ENCODE data around the gene SLC38A11. TPM values are rescaled to one million over a fixed set of nuclear protein-coding genes. Genes with fewer than 3 reads are reported as not detected.

Gene SLC38A11
- total and polyA plus RNA-seq, 7 donors, result 0.07 to 1.6 (median 0.52) TPM

- Histone ChIP-seq H3K4me1 (no peaks in the 10 kb centered on the region), H3K27ac (no peak overlapping the region), H3K27me3 (ENCODE audit: insufficient read depth in 3 of 3, low read length in 2 of 3) (no peaks in the 10 kb centered on the region), H3K4me3 (no peak overlapping the region), H3K9me3 (no peaks in the 10 kb centered on the region), H3K36me3 (ENCODE audit: insufficient read depth in 1 of 2, low read depth in 1 of 2) (no peaks in the 10 kb centered on the region)
- WGBS, 3 donors, result 36 to 48% (median 43%) methylated on average over 2 of the region's 2 CpGs
- ATAC-seq (no peak), DNase-seq (no peak)
- TF ChIP-seq CTCF (IDR thresholded peaks at IDR 0.05), result no peak
- intact Hi-C loops (cut with DNase I), result no loop called here
These were observed 96.0 kb downstream of the SLC38A11 start for GRCh38 chr2:164859251-164859818.

- H3K9me3 ChIP-seq, result no peaks in the 10 kb centered on the region
- TF ChIP-seq CTCF (IDR thresholded peaks at IDR 0.05), result no peak
- H3K36me3 ChIP-seq (ENCODE audit: insufficient read depth in 1 of 2, low read depth in 1 of 2), result no peaks in the 10 kb centered on the region
- intact Hi-C loops (cut with DNase I), result no loop called here
- no peak for ATAC-seq
- H3K27me3 ChIP-seq (ENCODE audit: insufficient read depth in 3 of 3, low read length in 2 of 3), result no peaks in the 10 kb centered on the region
- H3K4me1 ChIP-seq, result no peaks in the 10 kb centered on the region
- 89 to 97% (median 89%) methylated on average over 4 of the region's 4 CpGs for WGBS, 3 donors
- no peak overlapping the region for H3K4me3 ChIP-seq
- no peak for DNase-seq
- H3K27ac ChIP-seq, result no peak overlapping the region
These were observed 103.2 kb downstream of the SLC38A11 start for GRCh38 chr2:164852086-164852485.

- no peak for DNase-seq
- no peaks in the 10 kb centered on the region for H3K9me3 ChIP-seq
- H3K4me3 ChIP-seq, result no peak overlapping the region
- no peaks in the 10 kb centered on the region for H3K27me3 ChIP-seq (ENCODE audit: insufficient read depth in 3 of 3, low read length in 2 of 3)
- intact Hi-C loops (cut with DNase I), result no loop called here
- H3K4me1 ChIP-seq, result no peaks in the 10 kb centered on the region
- ATAC-seq, result no peak
- no peaks in the 10 kb centered on the region for H3K36me3 ChIP-seq (ENCODE audit: insufficient read depth in 1 of 2, low read depth in 1 of 2)
- WGBS, 3 donors, result 71 to 77% (median 71%) methylated on average over 4 of the region's 4 CpGs
- no peak for TF ChIP-seq CTCF (IDR thresholded peaks at IDR 0.05)
- no peak overlapping the region for H3K27ac ChIP-seq
These were observed 105.1 kb downstream of the SLC38A11 start for GRCh38 chr2:164850235-164850634.

- no peaks in the 10 kb centered on the region for H3K36me3 ChIP-seq (ENCODE audit: insufficient read depth in 1 of 2, low read depth in 1 of 2)
- TF ChIP-seq CTCF (IDR thresholded peaks at IDR 0.05), result no peak
- no peaks in the 10 kb centered on the region for H3K27me3 ChIP-seq (ENCODE audit: insufficient read depth in 3 of 3, low read length in 2 of 3)
- no peak overlapping the region for H3K4me3 ChIP-seq
- DNase-seq (no peak), ATAC-seq (no peak)
- intact Hi-C loops (cut with DNase I), result loop anchor here in 1 of 2 donors (10.0 kb wide), 1 partner anchor 115 kb away; no protein-coding TSS in a partner anchor
- no peaks in the 10 kb centered on the region for H3K9me3 ChIP-seq
- WGBS, 3 donors, result 45 to 93% (median 80%) methylated on average over 1 of the region's 1 CpG
- no peaks in the 10 kb centered on the region for H3K4me1 ChIP-seq
- H3K27ac ChIP-seq, result no peak overlapping the region
These were observed 105.8 kb downstream of the SLC38A11 start for GRCh38 chr2:164849506-164849905.

Measured in psoas muscle (tissue), 8 donors.